ENCODE results near the gene TENT4A.

TENT4A gene

GRCh38 chr5:6728795-6729183 is 15.6 kb downstream of the TENT4A start:
- no peak for DNase-seq (ENCODE audit: low read depth)
- no peak for TF ChIP-seq CTCF (IDR thresholded peaks at IDR 0.05; ENCODE audit: control insufficient read depth, insufficient read depth, low read depth, low read length, missing control alignments)
- no peak overlapping the region for H3K4me3 ChIP-seq (ENCODE audit: control insufficient read depth, low read depth, low read length)

DNA sequence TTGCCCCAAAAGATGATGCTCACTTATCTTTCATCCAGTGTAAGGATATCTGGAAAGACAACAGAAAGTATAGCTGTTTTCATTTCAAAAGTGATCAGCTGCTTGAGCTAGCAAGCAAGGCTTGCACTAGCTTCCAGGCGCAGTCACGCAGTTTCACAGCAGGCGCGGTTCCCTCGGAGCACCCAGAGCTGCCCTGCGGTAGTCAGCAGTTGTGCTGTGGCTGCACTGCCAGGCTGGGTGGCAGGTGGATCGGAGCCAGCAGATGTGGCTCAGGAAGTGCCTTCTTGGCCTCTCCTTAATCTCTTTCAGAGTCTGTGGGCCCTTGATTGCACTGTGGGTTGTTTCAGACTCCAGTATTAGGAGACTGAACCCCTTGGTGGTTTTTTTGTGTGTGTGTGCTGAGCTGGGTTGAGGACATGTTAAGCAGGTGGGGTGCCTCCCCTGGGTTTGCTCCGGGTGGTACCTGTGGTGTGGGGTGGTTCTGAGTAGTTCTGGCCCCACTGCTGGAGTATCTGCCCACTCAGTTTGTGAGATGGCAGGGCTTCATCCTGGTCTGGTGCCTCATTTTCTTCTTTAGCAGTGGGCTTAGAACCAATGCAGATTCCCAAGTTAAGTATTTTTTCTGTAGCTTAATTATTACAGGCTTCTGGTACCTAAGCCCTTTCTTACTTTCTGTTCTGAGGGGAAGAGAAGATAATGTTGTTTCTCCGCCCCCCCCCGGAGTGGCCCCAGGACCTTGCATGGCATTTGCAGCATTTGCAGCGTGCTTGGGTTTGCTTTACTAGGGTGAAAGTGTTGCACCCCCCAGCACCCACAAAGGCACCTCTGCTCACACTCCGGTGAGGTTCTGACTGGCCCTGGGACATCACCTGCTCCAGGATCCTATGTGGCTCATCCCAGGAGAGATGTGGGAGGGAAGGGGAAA is 16.4 kb downstream of the TENT4A start:
- DNase-seq (ENCODE audit: low read depth), result no peak
- no peak for TF ChIP-seq CTCF (IDR thresholded peaks at IDR 0.05; ENCODE audit: control insufficient read depth, insufficient read depth, low read depth, low read length, missing control alignments)
- H3K4me3 ChIP-seq (ENCODE audit: control insufficient read depth, low read depth, low read length), result no peak overlapping the region

DNA sequence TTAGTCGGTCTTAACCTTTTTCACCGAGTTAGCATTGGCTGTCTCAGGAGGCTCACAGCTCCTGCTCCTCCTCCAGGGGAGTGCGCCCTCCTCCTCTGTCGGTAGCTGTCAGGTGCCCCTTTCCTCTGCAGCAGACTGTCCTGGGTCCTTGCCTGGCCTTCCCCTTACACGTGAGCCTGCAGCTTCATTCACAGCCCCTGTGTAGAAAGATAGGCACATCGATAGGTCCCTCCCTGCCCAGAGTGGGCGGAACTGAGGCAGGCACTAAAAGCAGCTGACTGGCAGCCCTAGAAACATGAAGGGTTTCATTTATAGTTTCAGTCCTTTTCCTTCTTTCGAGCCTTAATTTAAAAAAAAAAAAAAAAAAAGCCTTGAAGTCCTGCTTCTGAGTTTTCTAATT is 17.2 kb downstream of the TENT4A start:
- no peak for DNase-seq (ENCODE audit: low read depth)
- no peak overlapping the region for H3K4me3 ChIP-seq (ENCODE audit: control insufficient read depth, low read depth, low read length)
- no peak for TF ChIP-seq CTCF (IDR thresholded peaks at IDR 0.05; ENCODE audit: control insufficient read depth, insufficient read depth, low read depth, low read length, missing control alignments)

DNA sequence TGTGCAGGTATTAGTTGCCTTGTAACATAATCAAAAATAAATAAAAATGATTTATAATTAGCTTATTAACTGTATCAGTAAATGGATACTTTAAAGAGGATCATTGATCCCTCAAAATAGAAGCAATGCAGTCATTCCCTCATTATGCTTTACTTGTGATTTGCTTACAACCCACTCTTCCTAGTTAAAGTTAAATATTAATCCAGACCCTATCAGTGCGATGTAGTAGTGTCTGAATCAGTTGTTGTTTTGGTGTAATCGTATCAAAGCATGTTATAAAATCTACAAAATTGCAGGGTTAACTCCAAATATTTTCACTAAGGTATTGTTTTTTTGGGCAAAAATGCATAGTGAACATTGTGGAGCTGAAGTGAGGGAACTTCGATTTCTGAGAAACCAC is 17.6 kb downstream of the TENT4A start:
- DNase-seq (ENCODE audit: low read depth), result no peak
- no peak overlapping the region for H3K4me3 ChIP-seq (ENCODE audit: control insufficient read depth, low read depth, low read length)
- no peak for TF ChIP-seq CTCF (IDR thresholded peaks at IDR 0.05; ENCODE audit: control insufficient read depth, insufficient read depth, low read depth, low read length, missing control alignments)

DNA sequence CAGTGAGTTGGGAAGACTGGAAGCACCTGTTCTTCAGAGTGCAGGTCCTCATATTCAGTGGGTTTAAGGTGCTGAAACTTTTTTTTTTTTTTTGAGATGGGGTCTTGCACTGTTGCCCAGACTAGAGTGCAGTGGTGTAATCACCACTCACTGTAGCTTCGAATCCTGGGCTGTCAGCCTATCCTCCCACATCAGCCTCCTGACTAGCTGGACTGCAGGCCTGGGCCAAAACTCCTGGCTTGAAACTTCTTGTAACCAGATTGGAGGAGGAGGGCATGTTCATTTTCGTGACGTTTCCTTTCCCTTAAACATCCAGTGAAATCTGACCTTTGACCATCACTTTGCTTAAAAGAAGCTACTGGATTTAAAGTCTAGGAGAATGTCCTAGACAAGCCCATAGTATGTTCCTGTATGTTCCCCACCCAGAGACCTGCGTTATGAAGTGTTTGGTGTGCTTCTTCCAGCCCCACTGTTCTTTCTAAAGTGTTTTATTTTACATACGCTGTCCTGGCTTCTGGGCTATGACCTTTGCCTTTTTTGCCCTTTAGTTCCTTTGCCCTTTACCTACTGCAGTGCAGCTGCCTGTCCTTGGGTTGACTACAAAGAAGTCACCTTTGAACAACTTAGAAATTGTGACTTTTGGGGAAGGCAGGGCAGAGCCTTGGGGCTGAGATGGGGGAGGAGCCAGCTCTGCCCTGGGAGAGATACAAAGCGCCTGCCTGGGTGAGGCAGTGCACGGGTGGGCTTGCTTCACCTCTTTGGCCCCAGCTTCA is 18.4 kb downstream of the TENT4A start:
- no peak overlapping the region for H3K4me3 ChIP-seq (ENCODE audit: control insufficient read depth, low read depth, low read length)
- no peak for TF ChIP-seq CTCF (IDR thresholded peaks at IDR 0.05; ENCODE audit: control insufficient read depth, insufficient read depth, low read depth, low read length, missing control alignments)
- DNase-seq (ENCODE audit: low read depth), result no peak

GRCh38 chr5:6732634-6733410 is 19.6 kb downstream of the TENT4A start:
- no peak for TF ChIP-seq CTCF (IDR thresholded peaks at IDR 0.05; ENCODE audit: control insufficient read depth, insufficient read depth, low read depth, low read length, missing control alignments)
- H3K4me3 ChIP-seq (ENCODE audit: control insufficient read depth, low read depth, low read length), result peak overlapping the region; percentile 1
- peak; percentile 24 for DNase-seq (ENCODE audit: low read depth)
